Measurements from ENCODE around the gene KRTAP4-8. TPM values are rescaled to one million over a fixed set of nuclear protein-coding genes. Genes with fewer than 3 reads are reported as not detected.
"Not testable (repeated sequence)": the region's sequence is repeated elsewhere in the genome, so short reads cannot be mapped to it uniquely, and the experiment has no call there.

KRTAP4-8 gene
- total RNA-seq, 1 donor from 2014 or later = not detected

GRCh38 chr17:41098481-41098880, 539 bp upstream of the KRTAP4-8 start:
- DNase-seq (ENCODE audit: low spot score) = no peak
- Mint-ChIP-seq H3K36me3 (ENCODE audit: low read depth) (no peaks in the 10 kb centered on the region), H3K27ac (ENCODE audit: unreplicated experiment) (peak overlapping the region; percentile 45), H3K4me3 (ENCODE audit: unreplicated experiment) (no peak overlapping the region), H3K27me3 (ENCODE audit: low read depth) (no peaks in the 10 kb centered on the region), H3K4me1 (ENCODE audit: low read depth) (peaks cover 30% of the 10 kb centered on the region), H3K9me3 (ENCODE audit: low read depth) (no peaks in the 10 kb centered on the region)
- no peak for TF ChIP-seq CTCF (IDR thresholded peaks at IDR 0.05)

DNA sequence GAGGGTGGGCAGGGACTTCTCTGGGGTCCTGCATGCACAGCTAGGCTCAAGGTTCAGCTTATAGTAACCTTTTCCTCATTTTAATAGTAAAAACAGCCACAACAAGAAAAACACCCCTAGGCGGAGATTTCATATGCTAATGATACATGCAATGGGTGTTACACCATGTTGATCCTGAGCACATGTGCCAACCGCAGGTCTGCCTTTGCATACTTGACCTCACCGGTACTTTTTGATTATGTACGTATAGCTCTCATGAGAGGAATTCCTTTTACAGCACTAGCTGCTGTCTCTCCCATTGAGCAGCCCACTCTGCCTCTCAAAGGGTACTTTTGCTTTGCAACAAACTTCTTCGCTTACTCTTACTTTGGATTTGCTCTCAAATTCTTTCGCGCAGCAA, 1.9 kb downstream of the KRTAP4-8 start:
- Mint-ChIP-seq H3K9me3 (ENCODE audit: low read depth) (no peaks in the 10 kb centered on the region), H3K4me3 (ENCODE audit: unreplicated experiment) (no peak overlapping the region), H3K36me3 (ENCODE audit: low read depth) (no peaks in the 10 kb centered on the region), H3K27me3 (ENCODE audit: low read depth) (no peaks in the 10 kb centered on the region), H3K4me1 (ENCODE audit: low read depth) (peaks cover 25% of the 10 kb centered on the region), H3K27ac (ENCODE audit: unreplicated experiment) (no peak overlapping the region)
- DNase-seq (ENCODE audit: low spot score) = no peak
- TF ChIP-seq CTCF (IDR thresholded peaks at IDR 0.05) = no peak

DNA sequence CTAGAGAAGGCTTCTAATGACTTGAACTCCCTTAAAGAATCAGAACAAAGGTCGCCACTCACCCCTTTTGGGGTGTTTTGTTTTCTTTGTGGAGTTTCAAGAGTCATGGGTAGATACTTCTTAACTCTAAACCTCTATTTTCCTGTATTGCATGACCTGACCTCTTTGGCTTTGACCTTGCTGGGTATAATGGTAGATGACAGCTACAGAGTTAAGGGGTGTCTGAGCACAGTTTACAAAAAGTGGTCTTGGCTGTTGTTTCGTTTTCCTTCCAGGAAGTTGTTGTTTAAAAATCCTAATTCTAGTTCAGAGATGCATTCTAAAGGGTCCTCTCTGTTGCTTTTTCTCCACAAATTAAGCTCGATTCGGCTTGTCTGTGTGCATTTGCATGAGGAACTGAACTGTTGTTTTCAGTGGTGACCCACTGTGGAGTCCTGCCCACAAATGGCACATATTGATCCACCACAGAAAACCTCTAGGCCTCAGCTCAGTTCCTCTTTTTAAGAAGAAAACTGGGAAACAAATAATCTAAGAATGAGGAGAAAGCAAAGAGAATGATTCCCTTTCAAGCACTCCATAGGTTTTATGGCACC, 9.1 kb downstream of the KRTAP4-8 start:
- not testable (repeated sequence) for H3K4me3 Mint-ChIP-seq (ENCODE audit: unreplicated experiment); H3K27me3 Mint-ChIP-seq (ENCODE audit: low read depth); H3K27ac Mint-ChIP-seq (ENCODE audit: unreplicated experiment); H3K36me3 Mint-ChIP-seq (ENCODE audit: low read depth); H3K9me3 Mint-ChIP-seq (ENCODE audit: low read depth); H3K4me1 Mint-ChIP-seq (ENCODE audit: low read depth); DNase-seq (ENCODE audit: low spot score)

- DNase-seq (ENCODE audit: low spot score); H3K27me3 Mint-ChIP-seq (ENCODE audit: low read depth); H3K4me3 Mint-ChIP-seq (ENCODE audit: unreplicated experiment); H3K9me3 Mint-ChIP-seq (ENCODE audit: low read depth); H3K27ac Mint-ChIP-seq (ENCODE audit: unreplicated experiment); H3K36me3 Mint-ChIP-seq (ENCODE audit: low read depth): not testable (repeated sequence)
- peaks cover 24% of the 10 kb centered on the region for H3K4me1 Mint-ChIP-seq (ENCODE audit: low read depth)
These were observed 13.7 kb downstream of the KRTAP4-8 start, which contains the start of gene KRTAP4-7 for GRCh38 chr17:41084100-41084856. Gene KRTAP4-7, plus strand, starts transcription at chr17:41084150. Its CDS starts 57 bp downstream, at chr17:41084207.

DNA sequence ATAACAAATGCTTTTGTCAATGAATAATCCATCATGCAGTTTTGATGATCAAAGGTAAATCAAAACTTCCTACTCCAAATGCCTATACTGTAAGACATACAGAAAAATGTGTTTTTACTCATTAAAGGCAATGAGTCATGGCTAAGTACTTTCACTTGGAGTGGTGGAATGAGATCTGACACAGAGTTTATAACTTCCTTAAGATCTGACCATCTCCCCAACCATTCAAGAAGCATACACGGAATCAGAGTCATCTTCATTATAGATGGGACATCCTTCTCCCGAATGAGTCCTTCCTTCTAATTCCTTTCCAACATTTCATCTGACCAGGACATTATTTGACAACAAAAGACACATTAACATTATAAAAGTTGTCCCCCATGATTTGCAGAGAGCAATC, 14.5 kb downstream of the KRTAP4-8 start:
- not testable (repeated sequence) for H3K36me3 Mint-ChIP-seq (ENCODE audit: low read depth); H3K27me3 Mint-ChIP-seq (ENCODE audit: low read depth); H3K9me3 Mint-ChIP-seq (ENCODE audit: low read depth); H3K27ac Mint-ChIP-seq (ENCODE audit: unreplicated experiment); H3K4me3 Mint-ChIP-seq (ENCODE audit: unreplicated experiment); DNase-seq (ENCODE audit: low spot score)
- H3K4me1 Mint-ChIP-seq (ENCODE audit: low read depth) = peaks cover 24% of the 10 kb centered on the region

DNA sequence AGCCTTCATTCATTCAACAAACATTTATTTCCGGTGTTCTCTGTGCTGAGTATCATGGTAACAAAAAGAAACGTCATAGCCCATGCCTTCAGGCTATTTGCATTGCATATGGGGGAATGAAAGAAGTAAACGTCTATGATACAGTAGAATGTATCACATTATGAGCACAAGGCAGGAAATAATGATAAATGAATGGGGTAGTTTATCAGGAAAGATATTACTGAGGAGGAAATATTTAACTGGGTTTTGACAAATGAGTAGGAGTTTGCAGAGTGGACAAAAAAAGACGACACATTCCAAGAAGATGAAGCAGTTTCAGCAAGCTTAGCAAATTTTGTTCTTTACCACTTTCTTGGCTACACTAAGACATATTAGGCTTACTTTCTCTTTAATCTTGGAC, 15.3 kb downstream of the KRTAP4-8 start:
- no peaks in the 10 kb centered on the region for H3K36me3 Mint-ChIP-seq (ENCODE audit: low read depth)

More for the DNA sequence above, 15.3 kb downstream of the KRTAP4-8 start:
- TF ChIP-seq CTCF (IDR thresholded peaks at IDR 0.05) = no peak
- Mint-ChIP-seq H3K27me3 (ENCODE audit: low read depth) (no peaks in the 10 kb centered on the region), H3K4me1 (ENCODE audit: low read depth) (peaks cover 24% of the 10 kb centered on the region), H3K4me3 (ENCODE audit: unreplicated experiment) (no peak overlapping the region), H3K9me3 (ENCODE audit: low read depth) (no peaks in the 10 kb centered on the region), H3K27ac (ENCODE audit: unreplicated experiment) (peak overlapping the region; percentile 67)
- DNase-seq (ENCODE audit: low spot score) = no peak
